22Rv1 (cell line): ENCODE data around the gene SEC14L1.
"Not testable (repeated sequence)": the region's sequence is repeated elsewhere in the genome, so short reads cannot be mapped to it uniquely, and the experiment has no call there.

Experiments used
- H3K27ac ChIP-seq: fragments of 450-650 bp; 2 replicates; pipeline ENCODE4 v1.5.1; 2017
- ZFX ChIP-seq: fragments of 450-650 bp; IDR thresholded peaks from 2 replicates; pipeline ENCODE4 v1.6.1; 2017; ENCODE audit warnings: antibody characterized with exemption, borderline replicate concordance
- TF ChIP-seq, protein P1 (sequence below): fragments of 450-650 bp; IDR thresholded peaks from 2 replicates; pipeline ENCODE4 v1.5.1; 2017; ENCODE audit warnings: mild to moderate bottlenecking

The SEC14L1 gene

DNA sequence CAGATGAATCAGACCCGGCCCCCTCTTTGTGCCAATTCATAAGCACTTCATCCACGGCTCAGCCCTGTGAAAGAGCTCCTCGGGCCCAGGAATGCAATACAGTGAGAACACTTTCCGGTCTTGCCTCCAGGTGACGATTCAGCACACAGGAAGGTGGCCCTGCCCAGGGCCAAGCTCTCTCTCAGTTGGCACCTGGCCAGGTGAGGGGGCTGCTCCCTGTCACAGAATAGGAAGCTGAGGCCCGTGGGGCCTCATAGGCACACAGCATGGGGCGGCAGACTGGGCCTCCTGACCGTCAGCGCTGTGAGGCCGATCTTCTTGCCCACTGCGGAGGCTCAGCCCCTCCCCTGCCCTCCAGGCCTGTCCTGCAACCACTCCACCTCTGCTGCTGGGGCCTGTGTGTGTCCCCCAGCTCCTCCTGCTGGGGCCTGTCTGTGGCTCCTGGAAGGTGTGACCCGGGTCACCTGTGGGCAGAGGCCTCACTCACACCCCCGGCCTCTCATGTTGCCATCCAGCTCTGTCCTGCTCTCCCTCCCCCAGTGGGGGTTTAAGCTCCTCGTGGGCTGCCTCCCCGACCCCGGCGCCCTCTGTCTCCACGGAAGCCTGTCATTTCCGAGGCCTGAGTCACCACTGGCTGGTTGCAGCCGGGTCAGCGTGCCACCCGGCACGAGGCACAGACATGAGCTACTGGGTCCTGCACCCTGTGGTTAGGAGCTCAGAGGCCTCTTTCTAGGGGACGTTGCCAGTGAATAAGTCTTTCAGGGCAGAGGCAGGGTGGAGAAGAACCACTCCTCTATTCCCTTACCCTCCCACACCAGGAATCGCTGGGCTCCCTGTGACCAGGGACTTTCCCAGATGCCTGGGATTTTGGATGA is 114.4 kb downstream of the SEC14L1 start:
- H3K27ac ChIP-seq: no peak overlapping the region
- TF ChIP-seq, protein P1, sequence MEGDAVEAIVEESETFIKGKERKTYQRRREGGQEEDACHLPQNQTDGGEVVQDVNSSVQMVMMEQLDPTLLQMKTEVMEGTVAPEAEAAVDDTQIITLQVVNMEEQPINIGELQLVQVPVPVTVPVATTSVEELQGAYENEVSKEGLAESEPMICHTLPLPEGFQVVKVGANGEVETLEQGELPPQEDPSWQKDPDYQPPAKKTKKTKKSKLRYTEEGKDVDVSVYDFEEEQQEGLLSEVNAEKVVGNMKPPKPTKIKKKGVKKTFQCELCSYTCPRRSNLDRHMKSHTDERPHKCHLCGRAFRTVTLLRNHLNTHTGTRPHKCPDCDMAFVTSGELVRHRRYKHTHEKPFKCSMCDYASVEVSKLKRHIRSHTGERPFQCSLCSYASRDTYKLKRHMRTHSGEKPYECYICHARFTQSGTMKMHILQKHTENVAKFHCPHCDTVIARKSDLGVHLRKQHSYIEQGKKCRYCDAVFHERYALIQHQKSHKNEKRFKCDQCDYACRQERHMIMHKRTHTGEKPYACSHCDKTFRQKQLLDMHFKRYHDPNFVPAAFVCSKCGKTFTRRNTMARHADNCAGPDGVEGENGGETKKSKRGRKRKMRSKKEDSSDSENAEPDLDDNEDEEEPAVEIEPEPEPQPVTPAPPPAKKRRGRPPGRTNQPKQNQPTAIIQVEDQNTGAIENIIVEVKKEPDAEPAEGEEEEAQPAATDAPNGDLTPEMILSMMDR: no peak
- TF ChIP-seq ZFX: no peak

DNA sequence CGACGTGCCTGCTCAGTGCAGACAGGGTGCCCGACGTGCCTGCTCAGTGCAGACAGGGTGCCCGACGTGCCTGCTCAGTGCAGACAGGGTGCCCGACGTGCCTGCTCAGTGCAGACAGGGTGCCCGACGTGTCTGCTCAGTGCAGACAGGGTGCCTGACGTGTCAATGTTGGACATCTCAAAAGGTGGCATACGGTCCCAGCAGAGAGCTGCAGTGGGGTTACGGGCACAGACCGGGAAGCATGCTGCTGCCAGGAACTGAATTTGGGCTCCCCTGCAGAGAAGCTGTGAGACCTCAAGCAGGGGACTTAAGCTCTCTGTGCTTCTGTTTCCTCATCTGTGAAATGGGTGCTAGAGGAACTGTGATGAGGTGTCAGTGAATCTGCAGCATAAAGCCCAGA is 115.2 kb downstream of the SEC14L1 start:
- not testable (repeated sequence) for H3K27ac ChIP-seq

DNA sequence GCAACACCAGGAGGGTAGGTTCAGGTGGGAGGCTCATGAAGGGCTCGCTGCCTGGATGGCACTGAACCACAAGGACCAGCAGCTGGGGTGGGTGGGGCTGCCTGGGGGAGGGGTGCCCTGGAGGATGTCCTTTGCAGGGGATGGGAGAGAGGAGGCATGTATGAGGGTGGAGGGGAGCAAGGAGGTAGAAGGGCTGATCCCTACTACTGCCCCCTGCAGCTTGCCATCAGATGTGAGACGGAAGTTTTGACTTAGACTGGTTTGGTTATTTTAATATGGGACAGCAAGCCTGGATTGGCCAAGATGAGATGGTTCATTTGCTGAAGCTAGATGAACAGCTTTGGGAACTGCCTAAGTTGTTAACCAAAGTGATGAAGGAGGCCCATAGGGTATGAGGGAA is 115.9 kb downstream of the SEC14L1 start:
- TF ChIP-seq ZFX: no peak
- TF ChIP-seq, protein P1: no peak
- no peak overlapping the region for H3K27ac ChIP-seq

DNA sequence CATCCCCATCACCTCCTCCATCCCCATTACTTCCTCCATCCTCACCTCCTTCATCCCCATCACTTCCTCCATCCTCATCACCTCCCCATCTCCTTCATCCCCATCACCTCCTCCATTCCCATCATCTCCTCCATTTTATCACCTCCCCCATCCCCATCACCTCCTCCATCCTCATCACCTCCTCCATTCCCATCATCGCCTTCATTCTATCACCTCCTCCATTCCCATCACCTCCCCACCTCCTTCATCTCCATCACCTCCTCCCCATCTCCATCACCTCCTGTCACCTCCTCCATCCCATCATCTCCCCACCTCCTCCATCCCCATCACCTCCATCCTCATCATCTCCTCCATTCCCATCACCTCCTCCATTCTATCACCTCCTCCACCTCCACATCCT is 116.4 kb downstream of the SEC14L1 start:
- no peak for TF ChIP-seq ZFX
- TF ChIP-seq, protein P1: no peak
- no peak overlapping the region for H3K27ac ChIP-seq

DNA sequence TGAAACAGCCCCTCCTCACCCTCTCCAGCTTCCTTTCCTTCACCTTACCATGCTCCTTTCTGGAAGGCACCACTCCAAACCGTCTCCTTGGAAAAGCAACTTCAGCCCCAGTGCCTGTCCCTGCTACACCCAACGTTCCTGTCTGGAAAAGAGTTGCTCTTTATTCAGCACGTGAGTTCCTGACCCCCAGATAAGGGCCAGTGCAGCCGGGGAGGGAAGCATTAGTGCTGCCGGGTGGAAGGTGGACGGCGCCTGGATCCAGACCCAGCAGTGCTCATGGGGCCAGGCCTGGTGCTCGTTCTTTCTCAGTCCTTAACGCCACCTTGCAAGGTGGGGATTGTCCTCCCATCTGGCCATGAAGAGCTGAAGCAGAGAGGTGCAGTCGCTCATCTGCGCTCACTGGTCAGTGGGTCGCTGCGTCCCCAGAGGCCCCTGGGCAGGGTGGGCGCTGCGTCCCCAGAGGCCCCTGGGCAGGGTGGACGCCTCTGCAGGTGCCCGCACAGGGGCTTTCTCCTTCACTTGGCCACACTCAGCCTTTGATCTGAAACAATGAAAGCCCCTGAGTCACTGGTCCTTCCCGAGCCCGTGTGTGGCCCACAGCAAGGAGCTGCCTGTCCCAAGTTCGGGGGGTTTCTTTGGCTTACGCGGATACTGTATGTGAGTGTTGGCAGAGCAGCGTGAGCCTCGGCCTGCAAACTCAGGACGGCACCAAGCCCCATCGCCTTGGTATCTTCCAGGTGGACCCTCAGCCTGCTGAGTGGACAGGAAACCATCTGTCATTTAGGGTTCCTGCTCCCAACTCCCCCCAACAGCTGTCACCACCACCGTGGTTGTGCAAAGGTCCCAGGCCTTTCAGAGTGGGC is 117.1 kb downstream of the SEC14L1 start:
- TF ChIP-seq, protein P1: no peak
- TF ChIP-seq ZFX: no peak
- no peak overlapping the region for H3K27ac ChIP-seq

DNA sequence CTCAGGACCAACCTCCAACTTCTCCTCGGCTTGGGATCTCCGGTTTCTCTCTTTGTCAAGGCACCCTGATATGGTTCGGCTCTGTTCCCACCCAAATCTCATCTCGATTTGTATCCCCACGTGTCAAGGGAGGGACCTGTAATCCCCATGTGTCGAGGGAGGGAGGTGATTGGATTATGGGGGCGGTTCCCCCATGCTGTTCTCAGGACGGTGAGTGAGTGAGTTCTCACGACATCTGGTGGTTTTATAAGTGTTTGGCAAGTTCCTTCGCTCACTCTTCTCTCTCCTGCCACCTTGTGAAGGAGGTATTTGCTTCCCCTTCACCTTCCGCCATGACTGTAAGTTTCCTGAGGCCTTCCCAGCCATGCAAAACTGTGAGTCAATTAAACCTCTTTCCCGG is 117.9 kb downstream of the SEC14L1 start:
- no peak overlapping the region for H3K27ac ChIP-seq
- TF ChIP-seq, protein P1: no peak
- TF ChIP-seq ZFX: no peak

DNA sequence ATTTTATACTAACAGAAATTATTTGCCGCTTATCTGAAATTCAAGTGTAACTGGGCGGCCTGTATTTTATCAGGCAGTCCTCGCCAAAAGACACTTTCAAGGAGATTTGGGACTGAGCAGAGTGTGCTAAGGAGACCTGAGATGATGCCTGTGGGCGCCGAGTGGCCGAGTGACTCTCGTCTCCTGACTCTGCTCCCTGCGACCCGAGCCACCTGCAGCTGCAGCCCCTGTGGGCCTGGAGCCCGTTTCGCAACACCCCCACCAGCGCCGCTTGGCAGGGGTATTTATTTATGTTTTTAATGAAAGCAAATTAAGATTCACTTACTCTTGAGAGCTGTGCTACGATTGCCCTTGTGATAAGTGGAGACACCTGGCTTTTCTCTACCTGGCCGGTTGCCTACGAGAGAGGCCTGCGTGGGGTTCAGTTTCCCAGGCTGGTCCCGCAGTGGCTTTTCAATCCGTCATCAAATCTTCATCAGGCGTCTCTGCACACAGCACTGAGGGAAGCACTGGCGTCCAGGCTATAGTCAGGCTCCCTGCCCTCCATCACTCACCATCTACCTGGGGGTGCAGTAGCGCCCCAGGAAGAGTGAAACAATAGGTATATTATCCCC is 124.0 kb downstream of the SEC14L1 start:
- H3K27ac ChIP-seq: no peak overlapping the region
- TF ChIP-seq, protein P1: no peak
- no peak for TF ChIP-seq ZFX
